Kidney tubule cell (primary cell): ENCODE results near the gene REEP1.
"Not testable (repeated sequence)": the region's sequence is repeated elsewhere in the genome, so short reads cannot be mapped to it uniquely, and the experiment has no call there.

Source experiments
- DNase-seq: peaks from one replicate; pipeline ENCODE4 v3.0.0-alpha.2; 2018; ENCODE audit warnings: low spot score

Gene REEP1

GRCh38 chr2:86224645-86225355 lies 112.6 kb downstream of the REEP1 start:
- DNase-seq: no peak

GRCh38 chr2:86223927-86224560 lies 113.4 kb downstream of the REEP1 start:
- DNase-seq: no peak

GRCh38 chr2:86223140-86223926 lies 114.1 kb downstream of the REEP1 start:
- peak; percentile 50 for DNase-seq

- DNase-seq: peak; percentile 55
Measured at GRCh38 chr2:86221066-86221684, 116.3 kb downstream of the REEP1 start.

- no peak for DNase-seq
Measured at GRCh38 chr2:86219896-86220295, 117.5 kb downstream of the REEP1 start.

- DNase-seq: no peak
Measured at GRCh38 chr2:86218124-86218523, 119.3 kb downstream of the REEP1 start.

GRCh38 chr2:86216575-86217555 lies 120.6 kb downstream of the REEP1 start:
- DNase-seq: no peak

- no peak for DNase-seq
Measured at GRCh38 chr2:86214503-86214832, 123.0 kb downstream of the REEP1 start.

GRCh38 chr2:86213699-86214502 lies 123.5 kb downstream of the REEP1 start:
- DNase-seq: no peak

GRCh38 chr2:86213056-86213455 lies 124.4 kb downstream of the REEP1 start:
- no peak for DNase-seq

- DNase-seq: no peak
Measured at GRCh38 chr2:86211796-86212188, 125.6 kb downstream of the REEP1 start.

- DNase-seq: no peak
Measured at GRCh38 chr2:86211033-86211795, 126.2 kb downstream of the REEP1 start.

GRCh38 chr2:86204458-86204857 lies 133.0 kb downstream of the REEP1 start:
- no peak for DNase-seq

- DNase-seq: no peak
Measured at GRCh38 chr2:86203614-86204013, 133.8 kb downstream of the REEP1 start.

- no peak for DNase-seq
Measured at GRCh38 chr2:86202702-86203101, 134.7 kb downstream of the REEP1 start.

GRCh38 chr2:86202336-86202692 lies 135.1 kb downstream of the REEP1 start:
- DNase-seq: no peak

GRCh38 chr2:86201671-86202335 lies 135.6 kb downstream of the REEP1 start:
- DNase-seq: no peak

GRCh38 chr2:86200564-86200963 lies 136.9 kb downstream of the REEP1 start:
- DNase-seq: not testable (repeated sequence)

GRCh38 chr2:86199834-86200177 lies 137.6 kb downstream of the REEP1 start:
- peak; percentile 31 for DNase-seq
